ENCODE results near the gene BCL11A.
A peak's percentile ranks its signal among the peaks of the same experiment; 100 is the strongest.

Gene BCL11A

DNA sequence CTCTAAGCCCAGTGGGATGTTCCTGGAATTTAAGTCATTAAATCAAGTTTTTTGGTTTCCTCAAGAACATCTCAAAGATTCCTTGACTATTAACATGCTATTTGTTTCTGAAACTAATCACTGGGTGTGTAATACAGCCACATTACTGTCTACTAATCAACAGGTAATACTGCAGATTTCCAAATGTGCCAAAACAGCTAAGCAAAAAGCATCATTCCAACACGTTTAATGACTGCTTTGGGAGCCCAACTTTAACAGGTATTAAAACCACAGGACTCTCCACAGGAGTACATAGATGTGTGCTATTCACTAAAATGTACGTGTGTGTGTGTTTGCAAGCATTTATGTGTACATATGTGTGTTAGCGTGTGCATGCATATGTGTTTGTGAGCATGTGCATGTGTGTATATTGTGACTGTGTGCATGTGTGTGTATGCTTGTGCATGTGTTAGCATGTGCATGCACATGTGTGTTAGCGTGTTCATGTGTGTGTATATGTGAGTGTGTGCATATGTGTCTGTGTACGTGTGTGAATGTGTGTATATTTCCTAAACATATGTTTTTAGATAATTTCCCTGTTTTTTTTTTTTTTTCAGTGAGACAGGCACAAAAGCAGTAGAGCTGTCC is 80.7 kb downstream of the BCL11A start:
- Mint-ChIP-seq H3K27ac (peak overlapping the region; percentile 72), H3K4me3 (no peak overlapping the region), H3K36me3 (peaks cover 85% of the 10 kb centered on the region), H3K27me3 (no peaks in the 10 kb centered on the region), H3K9me3 (peaks cover 3% of the 10 kb centered on the region), H3K4me1 (peaks cover 96% of the 10 kb centered on the region)
- ATAC-seq = no peak

DNA sequence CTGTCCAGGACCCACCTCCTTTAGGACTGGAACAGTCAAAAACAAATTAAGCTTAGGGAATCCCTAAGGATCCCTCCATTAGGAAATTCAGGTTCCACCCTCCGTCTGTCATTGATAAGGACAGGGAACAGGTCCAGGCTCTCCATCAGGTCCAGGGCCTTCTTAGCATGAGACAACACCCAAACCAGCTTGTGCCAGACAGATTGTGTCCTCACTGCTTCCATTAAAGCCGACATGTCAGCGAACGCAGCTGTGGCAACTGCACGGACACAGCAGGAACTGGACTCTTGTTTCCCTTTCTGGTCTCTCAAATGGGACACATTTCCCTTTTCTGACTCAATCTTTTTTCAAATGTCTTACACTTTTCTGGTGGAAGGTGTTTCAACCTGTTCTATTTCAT is 81.4 kb downstream of the BCL11A start:
- ATAC-seq = no peak
- Mint-ChIP-seq H3K36me3 (peaks cover 83% of the 10 kb centered on the region), H3K9me3 (peaks cover 6% of the 10 kb centered on the region), H3K27me3 (no peaks in the 10 kb centered on the region), H3K4me1 (peaks cover 88% of the 10 kb centered on the region), H3K27ac (peak overlapping the region; percentile 72), H3K4me3 (no peak overlapping the region)

GRCh38 chr2:60470340-60470739 is 83.1 kb downstream of the BCL11A start:
- H3K4me3 Mint-ChIP-seq = no peak overlapping the region
- H3K36me3 Mint-ChIP-seq = peaks cover 79% of the 10 kb centered on the region
- H3K4me1 Mint-ChIP-seq = peaks cover 87% of the 10 kb centered on the region

GRCh38 chr2:60469536-60470317 is 83.7 kb downstream of the BCL11A start:
- H3K9me3 Mint-ChIP-seq = peaks cover 4% of the 10 kb centered on the region
- peaks cover 73% of the 10 kb centered on the region for H3K36me3 Mint-ChIP-seq
- peaks cover 83% of the 10 kb centered on the region for H3K4me1 Mint-ChIP-seq
- H3K27ac Mint-ChIP-seq = peak overlapping the region; percentile 72
- no peaks in the 10 kb centered on the region for H3K27me3 Mint-ChIP-seq
- ATAC-seq = no peak
- H3K4me3 Mint-ChIP-seq = no peak overlapping the region

More at GRCh38 chr2:60470340-60470739, 83.1 kb downstream of the BCL11A start:
- H3K9me3 Mint-ChIP-seq = peaks cover 6% of the 10 kb centered on the region
- no peaks in the 10 kb centered on the region for H3K27me3 Mint-ChIP-seq
- no peak for ATAC-seq
- H3K27ac Mint-ChIP-seq = peak overlapping the region; percentile 72

GRCh38 chr2:60468382-60469085 is 84.9 kb downstream of the BCL11A start:
- ATAC-seq = no peak
- Mint-ChIP-seq H3K27ac (peak overlapping the region; percentile 72), H3K36me3 (peaks cover 66% of the 10 kb centered on the region), H3K27me3 (no peaks in the 10 kb centered on the region), H3K9me3 (peaks cover 3% of the 10 kb centered on the region), H3K4me1 (peaks cover 75% of the 10 kb centered on the region), H3K4me3 (peak overlapping the region; percentile 43)

DNA sequence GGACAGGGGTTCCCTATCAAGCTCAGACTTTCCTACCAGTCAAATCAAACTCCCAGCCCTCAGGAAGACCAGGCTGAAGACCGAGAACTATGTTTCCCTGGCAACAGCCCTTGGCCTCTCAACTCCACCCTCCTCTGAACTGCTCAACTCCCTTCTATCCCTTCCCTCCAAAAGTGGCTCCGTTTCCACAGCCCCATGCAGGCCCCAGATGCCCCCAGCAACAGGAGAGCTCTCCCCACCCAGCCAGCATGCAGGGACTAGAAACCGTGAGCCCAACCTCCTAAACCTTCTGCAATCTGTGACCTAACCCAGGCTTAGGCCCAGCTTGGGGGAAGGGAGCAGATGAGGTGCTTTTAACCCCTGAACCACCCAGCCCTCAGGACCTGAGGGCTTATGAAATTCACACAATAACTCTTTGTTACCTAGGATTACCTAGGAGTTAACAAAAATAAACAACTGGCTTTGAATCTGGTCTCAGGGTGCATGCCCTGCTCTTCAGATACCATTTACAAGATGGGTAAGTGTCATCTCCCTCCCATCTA is 87.2 kb downstream of the BCL11A start:
- H3K4me3 Mint-ChIP-seq = no peak overlapping the region
- peaks cover 75% of the 10 kb centered on the region for H3K36me3 Mint-ChIP-seq
- H3K27ac Mint-ChIP-seq = peak overlapping the region; percentile 89
- ATAC-seq = no peak
- peaks cover 59% of the 10 kb centered on the region for H3K4me1 Mint-ChIP-seq
- no peaks in the 10 kb centered on the region for H3K27me3 Mint-ChIP-seq
- H3K9me3 Mint-ChIP-seq = peaks cover 3% of the 10 kb centered on the region

GRCh38 chr2:60465736-60466135 is 87.7 kb downstream of the BCL11A start:
- Mint-ChIP-seq H3K4me3 (no peak overlapping the region), H3K4me1 (peaks cover 54% of the 10 kb centered on the region), H3K27ac (peak overlapping the region; percentile 89), H3K9me3 (peaks cover 3% of the 10 kb centered on the region), H3K36me3 (peaks cover 75% of the 10 kb centered on the region), H3K27me3 (no peaks in the 10 kb centered on the region)
- ATAC-seq = no peak

GRCh38 chr2:60463249-60463648 is 90.2 kb downstream of the BCL11A start:
- Mint-ChIP-seq H3K4me3 (no peak overlapping the region), H3K27ac (peak overlapping the region; percentile 64), H3K4me1 (peaks cover 38% of the 10 kb centered on the region), H3K9me3 (peaks cover 3% of the 10 kb centered on the region), H3K36me3 (peaks cover 64% of the 10 kb centered on the region), H3K27me3 (no peaks in the 10 kb centered on the region)
- no peak for ATAC-seq

DNA sequence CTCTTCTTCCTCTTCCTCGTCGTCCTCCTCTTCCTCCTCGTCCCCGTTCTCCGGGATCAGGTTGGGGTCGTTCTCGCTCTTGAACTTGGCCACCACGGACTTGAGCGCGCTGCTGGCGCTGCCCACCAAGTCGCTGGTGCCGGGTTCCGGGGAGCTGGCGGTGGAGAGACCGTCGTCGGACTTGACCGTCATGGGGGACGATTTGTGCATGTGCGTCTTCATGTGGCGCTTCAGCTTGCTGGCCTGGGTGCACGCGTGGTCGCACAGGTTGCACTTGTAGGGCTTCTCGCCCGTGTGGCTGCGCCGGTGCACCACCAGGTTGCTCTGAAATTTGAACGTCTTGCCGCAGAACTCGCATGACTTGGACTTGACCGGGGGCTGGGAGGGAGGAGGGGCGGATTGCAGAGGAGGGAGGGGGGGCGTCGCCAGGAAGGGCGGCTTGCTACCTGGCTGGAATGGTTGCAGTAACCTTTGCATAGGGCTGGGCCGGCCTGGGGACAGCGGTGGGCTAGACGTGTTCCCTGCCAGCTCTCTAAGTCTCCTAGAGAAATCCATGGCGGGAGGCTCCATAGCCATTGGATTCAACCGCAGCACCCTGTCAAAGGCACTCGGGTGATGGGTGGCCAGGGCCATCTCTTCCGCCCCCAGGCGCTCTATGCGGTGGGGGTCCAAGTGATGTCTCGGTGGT is 91.9 kb downstream of the BCL11A start:
- no peak for ATAC-seq
- no peaks in the 10 kb centered on the region for H3K27me3 Mint-ChIP-seq
- H3K36me3 Mint-ChIP-seq = peaks cover 58% of the 10 kb centered on the region
- peaks cover 35% of the 10 kb centered on the region for H3K4me1 Mint-ChIP-seq
- H3K27ac Mint-ChIP-seq = peak overlapping the region; percentile 64
- H3K4me3 Mint-ChIP-seq = no peak overlapping the region
- no peaks in the 10 kb centered on the region for H3K9me3 Mint-ChIP-seq

DNA sequence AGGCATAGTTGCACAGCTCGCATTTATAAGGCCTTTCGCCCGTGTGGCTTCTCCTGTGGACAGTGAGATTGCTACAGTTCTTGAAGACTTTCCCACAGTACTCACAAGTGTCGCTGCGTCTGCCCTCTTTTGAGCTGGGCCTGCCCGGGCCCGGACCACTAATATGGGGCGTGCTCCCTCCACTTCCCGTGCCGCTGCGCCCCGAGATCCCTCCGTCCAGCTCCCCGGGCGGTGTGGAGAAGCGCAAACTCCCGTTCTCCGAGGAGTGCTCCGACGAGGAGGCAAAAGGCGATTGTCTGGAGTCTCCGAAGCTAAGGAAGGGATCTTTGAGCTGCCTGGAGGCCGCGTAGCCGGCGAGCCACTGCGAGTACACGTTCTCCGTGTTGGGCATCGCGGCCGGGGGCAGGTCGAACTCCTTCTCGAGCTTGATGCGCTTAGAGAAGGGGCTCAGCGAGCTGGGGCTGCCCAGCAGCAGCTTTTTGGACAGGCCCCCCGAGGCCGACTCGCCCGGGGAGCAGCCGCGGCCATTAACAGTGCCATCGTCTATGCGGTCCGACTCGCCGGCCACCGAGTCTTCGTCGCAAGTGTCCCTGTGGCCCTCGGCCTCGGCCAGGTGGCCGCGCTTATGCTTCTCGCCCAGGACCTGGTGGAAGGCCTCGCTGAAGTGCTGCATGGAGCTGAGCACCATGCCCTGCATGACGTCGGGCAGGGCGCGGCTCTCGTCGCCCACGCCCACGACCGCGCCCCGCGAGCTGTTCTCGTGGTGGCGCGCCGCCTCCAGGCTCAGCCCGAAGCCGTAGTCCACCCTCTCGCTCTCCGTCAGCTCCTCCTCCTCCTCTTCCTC is 92.7 kb downstream of the BCL11A start:
- no peak overlapping the region for H3K27ac Mint-ChIP-seq

GRCh38 chr2:60459851-60460250 is 93.6 kb downstream of the BCL11A start:
- H3K27me3 Mint-ChIP-seq = no peaks in the 10 kb centered on the region
- no peaks in the 10 kb centered on the region for H3K9me3 Mint-ChIP-seq
- H3K27ac Mint-ChIP-seq = peak overlapping the region; percentile 52
- peaks cover 62% of the 10 kb centered on the region for H3K36me3 Mint-ChIP-seq
- ATAC-seq = no peak
- no peak overlapping the region for H3K4me3 Mint-ChIP-seq
- H3K4me1 Mint-ChIP-seq = peaks cover 28% of the 10 kb centered on the region

More for the DNA sequence above, 92.7 kb downstream of the BCL11A start:
- Mint-ChIP-seq H3K9me3 (no peaks in the 10 kb centered on the region), H3K36me3 (peaks cover 58% of the 10 kb centered on the region), H3K4me3 (no peak overlapping the region), H3K27me3 (no peaks in the 10 kb centered on the region), H3K4me1 (peaks cover 31% of the 10 kb centered on the region)
- no peak for ATAC-seq

GRCh38 chr2:60456115-60456770 is 97.2 kb downstream of the BCL11A start:
- no peak for ATAC-seq
- H3K27me3 Mint-ChIP-seq = no peaks in the 10 kb centered on the region
- no peak overlapping the region for H3K4me3 Mint-ChIP-seq
- H3K36me3 Mint-ChIP-seq = peaks cover 62% of the 10 kb centered on the region
- peak overlapping the region; percentile 53 for H3K27ac Mint-ChIP-seq
- no peaks in the 10 kb centered on the region for H3K9me3 Mint-ChIP-seq
- peaks cover 34% of the 10 kb centered on the region for H3K4me1 Mint-ChIP-seq

GRCh38 chr2:60453872-60454271 is 99.6 kb downstream of the BCL11A start:
- ATAC-seq = no peak
- peaks cover 40% of the 10 kb centered on the region for H3K4me1 Mint-ChIP-seq
- H3K27me3 Mint-ChIP-seq = no peaks in the 10 kb centered on the region
- peaks cover 45% of the 10 kb centered on the region for H3K36me3 Mint-ChIP-seq
- H3K4me3 Mint-ChIP-seq = no peak overlapping the region
- H3K27ac Mint-ChIP-seq = peak overlapping the region; percentile 59
- H3K9me3 Mint-ChIP-seq = no peaks in the 10 kb centered on the region

DNA sequence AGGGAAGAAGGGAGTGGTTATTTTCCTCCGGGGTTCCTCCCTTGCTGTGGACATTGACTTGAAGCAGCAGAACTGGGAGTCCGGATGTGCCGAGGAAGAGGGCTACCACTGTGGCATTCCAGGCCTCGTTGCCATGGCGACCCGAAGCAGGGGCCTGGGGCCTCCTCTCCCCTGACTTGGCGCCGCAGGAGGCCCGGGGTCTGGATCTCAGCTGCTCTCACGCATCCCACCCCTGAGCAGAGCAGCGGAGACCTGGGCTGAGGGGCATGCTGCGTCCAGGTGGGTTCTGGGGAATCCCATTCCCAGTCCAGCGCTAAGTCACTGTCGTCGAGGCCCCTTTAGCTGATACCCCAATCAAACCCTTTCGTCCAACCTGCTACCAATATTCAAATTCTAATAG is 100.2 kb downstream of the BCL11A start:
- peaks cover 45% of the 10 kb centered on the region for H3K36me3 Mint-ChIP-seq
- H3K27me3 Mint-ChIP-seq = no peaks in the 10 kb centered on the region
- H3K4me3 Mint-ChIP-seq = no peak overlapping the region
- H3K27ac Mint-ChIP-seq = peak overlapping the region; percentile 59
- no peaks in the 10 kb centered on the region for H3K9me3 Mint-ChIP-seq
- H3K4me1 Mint-ChIP-seq = peaks cover 46% of the 10 kb centered on the region
- ATAC-seq = no peak

All from stimulated activated memory B cell treated with anti-CD40 and anti-IgM and Interleukin-4, amounts not matched to agents 10 μg/mL and 1 μg/mL and 100 μg/mL, for 72 hours (primary cell).